ENCODE data around the gene SNAPC2.

SNAPC2 gene

DNA sequence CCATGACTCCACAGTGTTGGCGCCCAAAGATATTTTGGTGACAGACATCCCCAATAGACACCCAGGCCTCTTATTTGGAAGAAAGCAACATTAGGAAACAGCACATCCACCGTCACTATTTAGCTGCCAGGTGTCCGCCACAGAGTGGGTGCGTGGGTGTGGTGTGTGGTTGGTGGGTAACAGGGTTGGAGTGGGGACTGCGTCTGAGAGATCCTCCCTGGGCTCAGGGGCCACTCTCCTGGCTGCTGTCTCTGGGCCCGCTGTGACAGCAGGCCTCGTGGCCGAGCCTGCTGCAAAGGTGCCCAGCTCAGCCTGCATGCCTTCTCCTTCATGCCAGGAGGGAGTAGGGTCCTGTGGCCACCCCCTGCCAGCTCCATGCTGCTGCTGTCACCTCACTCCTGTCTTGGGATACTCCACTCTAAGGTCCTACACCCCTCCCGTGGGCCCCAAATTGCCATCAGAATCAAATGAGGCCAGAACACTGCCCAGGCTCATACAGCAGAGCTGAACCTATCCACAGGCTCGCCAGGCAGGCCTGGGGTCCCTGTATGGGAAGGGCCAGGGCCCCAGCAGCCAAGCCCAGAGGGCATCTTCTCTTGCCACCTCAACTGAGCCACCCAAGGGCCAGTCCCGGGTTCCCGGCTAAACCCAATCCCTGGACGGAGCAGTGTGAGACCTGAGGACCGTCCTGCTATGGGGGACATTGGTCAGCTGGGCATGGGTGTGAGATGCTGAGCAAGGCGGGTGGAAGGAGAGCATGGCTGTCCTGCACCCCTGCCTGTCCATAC is 48.1 kb downstream of the SNAPC2 start:
- no peak for DNase-seq (ENCODE audit: low read depth, low spot score)

DNA sequence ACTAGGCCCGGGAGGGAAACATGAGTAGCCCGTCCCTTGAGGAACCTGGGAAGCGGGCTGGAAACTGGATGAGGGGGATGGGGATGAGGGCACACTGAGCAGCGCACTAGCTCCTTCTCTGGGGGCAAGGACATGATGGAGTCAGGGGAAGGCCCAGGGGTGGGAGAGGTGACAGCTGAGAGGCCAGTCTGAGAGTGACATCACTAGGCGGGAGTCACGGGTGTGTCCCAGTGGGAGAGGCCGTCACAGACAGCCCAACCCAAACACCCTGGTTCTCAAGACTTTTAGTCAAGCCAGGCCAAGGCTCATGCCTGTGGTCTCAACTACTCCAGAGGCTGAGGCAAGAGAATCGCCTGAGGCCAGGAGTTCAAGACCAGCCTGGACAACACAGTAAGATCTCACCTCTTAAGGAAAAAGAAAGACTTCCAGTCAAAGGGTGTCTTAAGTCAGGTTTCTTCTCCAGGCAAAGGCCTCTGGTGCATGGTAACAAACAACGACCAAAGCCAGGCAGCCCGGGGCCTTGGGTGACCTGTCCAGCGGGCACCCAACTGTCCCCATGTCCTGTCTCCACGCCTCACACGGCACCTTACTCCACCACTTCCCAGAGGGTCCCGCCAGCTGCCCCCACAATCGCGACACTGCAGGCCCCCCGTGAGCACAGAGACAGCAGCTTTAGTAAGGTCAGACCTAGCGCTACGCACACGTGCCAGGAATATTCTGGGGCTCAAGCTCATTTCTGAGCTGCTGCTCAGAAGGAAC is 48.8 kb downstream of the SNAPC2 start:
- DNase-seq (ENCODE audit: low read depth, low spot score) = no peak

DNA sequence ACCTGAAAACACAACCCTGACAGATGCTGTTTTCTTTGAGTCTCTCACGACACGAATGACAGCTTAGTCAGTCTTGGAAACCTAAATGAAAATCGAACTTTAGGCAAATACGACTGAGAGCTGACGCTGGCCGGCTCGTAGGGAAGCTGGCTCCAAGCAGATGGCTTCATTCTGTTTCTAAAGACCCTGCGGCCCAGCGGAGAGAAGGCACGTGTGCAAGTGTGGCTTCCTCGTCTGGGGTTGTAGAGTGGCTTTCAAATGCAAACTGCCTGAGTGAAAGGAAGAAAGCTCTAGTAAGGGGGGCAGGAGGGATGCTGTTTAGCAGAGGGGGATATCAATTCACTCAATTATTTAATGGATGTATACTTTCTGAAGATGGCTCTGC is 49.4 kb downstream of the SNAPC2 start:
- DNase-seq (ENCODE audit: low read depth, low spot score) = no peak

DNA sequence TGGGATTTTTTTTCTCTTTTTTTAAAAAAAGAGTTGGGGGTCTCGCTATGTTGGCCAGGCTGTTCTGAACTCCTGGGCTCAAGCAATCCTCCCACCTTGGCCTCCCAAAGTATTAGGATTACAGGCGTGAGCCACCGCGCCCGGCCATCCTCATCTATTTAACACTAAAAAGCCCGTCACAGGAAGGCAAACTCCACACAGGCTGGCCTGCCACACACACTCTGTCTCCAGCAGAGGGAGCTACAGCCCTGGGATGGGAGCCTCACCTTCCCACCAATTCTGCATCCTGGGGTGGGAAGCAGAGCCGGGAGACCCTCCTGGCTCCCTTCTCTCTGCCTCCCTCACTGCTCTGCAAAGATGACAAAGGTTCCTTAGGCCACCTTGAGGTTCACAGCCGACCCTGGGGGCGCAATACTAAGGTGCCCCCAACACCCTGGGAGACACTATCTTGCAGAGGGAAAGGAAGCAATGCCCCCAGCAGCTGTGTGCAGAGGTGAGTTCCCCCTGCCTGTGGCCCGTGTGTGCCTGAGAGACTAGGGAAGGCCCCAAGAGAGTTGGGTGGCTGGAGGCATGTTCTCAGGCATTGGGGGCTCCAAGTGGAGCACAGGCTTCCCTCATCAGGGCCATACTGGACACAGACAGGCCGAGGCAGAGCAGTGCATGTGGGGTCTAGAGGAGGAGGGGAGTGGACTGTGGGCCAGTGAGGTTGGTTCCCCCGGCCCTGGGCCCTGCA is 50.7 kb downstream of the SNAPC2 start:
- DNase-seq (ENCODE audit: low read depth, low spot score) = peak; percentile 69

DNA sequence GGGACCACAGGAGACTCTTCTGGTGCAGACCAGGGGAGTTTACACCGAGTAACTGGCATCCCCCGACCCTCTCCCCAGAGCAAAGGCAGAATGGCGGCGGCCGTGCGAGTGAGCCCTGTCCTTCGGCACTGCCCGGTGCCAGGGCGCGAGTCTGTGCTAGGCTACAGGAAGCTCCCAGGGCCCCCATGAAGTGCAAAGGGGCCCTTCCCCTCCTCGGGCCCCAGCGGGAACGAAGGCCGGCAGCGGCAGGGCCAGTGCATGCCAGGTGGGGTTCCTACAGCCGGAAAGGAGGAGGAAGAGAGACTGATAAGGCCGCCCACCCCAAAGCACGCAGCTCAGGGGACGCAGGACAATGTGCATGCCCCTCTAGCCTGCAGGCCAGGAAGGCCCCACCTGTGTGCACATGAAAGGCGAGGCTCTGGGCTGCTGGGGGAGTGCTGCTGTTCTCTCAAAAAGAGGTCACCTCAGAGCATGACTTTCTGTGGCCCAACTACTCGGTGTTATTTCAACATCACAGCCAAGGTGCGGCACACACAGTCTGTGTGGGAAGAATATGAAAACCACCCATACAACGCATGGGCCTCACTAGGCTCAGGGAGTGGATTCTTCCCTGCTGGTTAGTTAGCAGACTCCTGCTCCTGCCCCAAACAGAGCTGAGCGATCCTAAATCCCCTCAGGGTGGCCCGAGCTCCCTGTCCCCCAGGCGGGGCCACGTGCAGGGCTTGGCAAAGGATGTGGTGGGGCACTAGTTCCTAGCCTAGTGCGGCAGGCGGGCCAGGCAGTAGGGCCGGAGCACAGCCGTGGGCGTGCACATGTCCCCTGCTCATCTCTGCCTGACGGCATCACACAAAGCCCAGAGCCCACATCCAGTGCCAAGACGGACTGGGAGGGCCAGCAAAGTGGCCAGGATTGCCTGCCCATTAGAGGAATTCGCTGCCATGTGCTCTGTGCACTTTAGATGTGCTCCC is 51.7 kb downstream of the SNAPC2 start:
- no peak for DNase-seq (ENCODE audit: low read depth, low spot score)
